OCI-LY1 (cell line): ENCODE results near the gene PRDM13.

Experiments
- EZH2 ChIP-seq: fragments of 200-600 bp; sonication (generic), shearing (Covaris generic); IDR thresholded peaks from 2 replicates; pipeline ENCODE4 v1.8.0; 2017; ENCODE audit warnings: borderline replicate concordance, mixed run types, mild to moderate bottlenecking, antibody characterized with exemption, low read length, moderate library complexity, mixed read lengths
- TF ChIP-seq, protein P1 (sequence below): fragments of 200-600 bp; sonication (generic), shearing (Covaris generic); IDR thresholded peaks from 2 replicates; pipeline ENCODE4 v1.5.1; 2017; ENCODE audit warnings: mild to moderate bottlenecking, antibody characterized with exemption, low read length, moderate library complexity, mixed read lengths

DNA sequence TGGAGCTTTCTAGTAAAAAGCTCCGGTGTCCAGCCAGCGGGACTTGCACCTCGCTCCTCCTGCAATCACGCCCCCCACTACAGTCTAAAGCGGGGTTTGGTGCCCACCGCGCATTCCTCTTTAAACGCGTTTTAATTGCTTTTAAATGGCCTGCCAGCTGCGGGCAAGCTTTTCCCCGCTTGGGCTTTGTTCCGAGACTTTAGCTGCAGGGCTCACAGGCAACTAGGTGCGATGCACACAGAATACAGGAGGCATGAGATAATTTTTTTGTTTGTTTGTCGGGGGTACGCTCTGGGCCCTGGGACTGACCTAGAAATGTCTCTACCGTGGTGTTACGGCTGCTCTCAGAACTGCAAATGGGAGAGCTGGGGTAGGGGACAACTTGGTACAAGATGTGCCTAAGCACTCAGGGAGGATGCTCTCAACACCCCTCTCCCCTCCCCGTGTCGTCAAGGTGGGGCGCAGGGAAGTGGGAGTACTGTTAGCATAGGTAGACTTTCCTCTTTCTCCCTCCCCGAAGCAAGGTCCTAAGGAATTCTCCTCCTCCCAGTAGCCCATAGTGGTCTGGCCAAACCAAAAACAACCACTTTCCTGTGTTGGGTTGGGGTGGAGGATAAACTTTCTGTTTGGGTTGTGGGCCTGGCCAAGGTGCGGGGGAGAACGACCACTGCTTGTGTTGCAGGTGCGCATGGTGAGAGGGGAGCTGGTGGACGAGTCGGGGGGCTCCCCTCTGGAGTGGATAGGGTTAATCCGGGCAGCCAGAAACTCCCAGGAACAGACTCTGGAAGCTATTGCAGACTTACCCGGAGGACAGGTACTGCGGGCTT lies 1.6 kb downstream of the PRDM13 start:
- TF ChIP-seq, protein P1, sequence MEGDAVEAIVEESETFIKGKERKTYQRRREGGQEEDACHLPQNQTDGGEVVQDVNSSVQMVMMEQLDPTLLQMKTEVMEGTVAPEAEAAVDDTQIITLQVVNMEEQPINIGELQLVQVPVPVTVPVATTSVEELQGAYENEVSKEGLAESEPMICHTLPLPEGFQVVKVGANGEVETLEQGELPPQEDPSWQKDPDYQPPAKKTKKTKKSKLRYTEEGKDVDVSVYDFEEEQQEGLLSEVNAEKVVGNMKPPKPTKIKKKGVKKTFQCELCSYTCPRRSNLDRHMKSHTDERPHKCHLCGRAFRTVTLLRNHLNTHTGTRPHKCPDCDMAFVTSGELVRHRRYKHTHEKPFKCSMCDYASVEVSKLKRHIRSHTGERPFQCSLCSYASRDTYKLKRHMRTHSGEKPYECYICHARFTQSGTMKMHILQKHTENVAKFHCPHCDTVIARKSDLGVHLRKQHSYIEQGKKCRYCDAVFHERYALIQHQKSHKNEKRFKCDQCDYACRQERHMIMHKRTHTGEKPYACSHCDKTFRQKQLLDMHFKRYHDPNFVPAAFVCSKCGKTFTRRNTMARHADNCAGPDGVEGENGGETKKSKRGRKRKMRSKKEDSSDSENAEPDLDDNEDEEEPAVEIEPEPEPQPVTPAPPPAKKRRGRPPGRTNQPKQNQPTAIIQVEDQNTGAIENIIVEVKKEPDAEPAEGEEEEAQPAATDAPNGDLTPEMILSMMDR = no peak
- no peak for TF ChIP-seq EZH2
